ENCODE data around the gene FAM81A.
A peak's percentile ranks its signal among the peaks of the same experiment; 100 is the strongest.

Gene FAM81A

GRCh38 chr15:59558851-59559250, 120.9 kb downstream of the FAM81A start:
- DNase-seq (ENCODE audit: insufficient read length, low spot score) (no peak), FAIRE-seq (no peak)
- TF ChIP-seq POLR2A (IDR thresholded peaks at IDR 0.05; ENCODE audit: low read depth, low read length) (no peak), SPI1 (IDR thresholded peaks at IDR 0.05; ENCODE audit: low read depth, low read length) (no peak), PAX5 (IDR thresholded peaks at IDR 0.05; ENCODE audit: insufficient read depth, low read length, severe bottlenecking) (no peak), POLR2AphosphoS5 (IDR thresholded peaks at IDR 0.05; ENCODE audit: low read depth, low read length) (no peak), POU2F2 (IDR thresholded peaks at IDR 0.05; ENCODE audit: low read depth, low read length) (no peak)

- FAIRE-seq (no peak), DNase-seq (ENCODE audit: insufficient read length, low spot score) (no peak)
- no peak for TF ChIP-seq POU2F2 (IDR thresholded peaks at IDR 0.05; ENCODE audit: low read depth, low read length)
- no peak for TF ChIP-seq POLR2A (IDR thresholded peaks at IDR 0.05; ENCODE audit: low read depth, low read length)
- no peak for TF ChIP-seq POLR2AphosphoS5 (IDR thresholded peaks at IDR 0.05; ENCODE audit: low read depth, low read length)
Measured at GRCh38 chr15:59561547-59561946, 123.6 kb downstream of the FAM81A start.

- no peak for TF ChIP-seq POLR2AphosphoS5 (IDR thresholded peaks at IDR 0.05; ENCODE audit: low read depth, low read length)
- DNase-seq (ENCODE audit: insufficient read length, low spot score): no peak
- no peak for FAIRE-seq
Measured at GRCh38 chr15:59562448-59563186, 124.6 kb downstream of the FAM81A start.

- TF ChIP-seq SPI1 (IDR thresholded peaks at IDR 0.05; ENCODE audit: low read depth, low read length) (no peak), POLR2A (IDR thresholded peaks at IDR 0.05; ENCODE audit: low read depth, low read length) (no peak), TAF1 (IDR thresholded peaks at IDR 0.05; ENCODE audit: low read depth, low read length) (no peak), POU2F2 (IDR thresholded peaks at IDR 0.05; ENCODE audit: low read depth, low read length) (no peak), PAX5 (IDR thresholded peaks at IDR 0.05; ENCODE audit: insufficient read depth, low read length, severe bottlenecking) (no peak), POLR2AphosphoS5 (IDR thresholded peaks at IDR 0.05; ENCODE audit: low read depth, low read length) (no peak)
- DNase-seq (ENCODE audit: insufficient read length, low spot score) (no peak), FAIRE-seq (no peak)
Measured at GRCh38 chr15:59565299-59565698, 127.3 kb downstream of the FAM81A start.

GRCh38 chr15:59567324-59567723, 129.3 kb downstream of the FAM81A start:
- no peak for TF ChIP-seq SPI1 (IDR thresholded peaks at IDR 0.05; ENCODE audit: low read depth, low read length)
- TF ChIP-seq POU2F2 (IDR thresholded peaks at IDR 0.05; ENCODE audit: low read depth, low read length): no peak
- no peak for TF ChIP-seq POLR2A (IDR thresholded peaks at IDR 0.05; ENCODE audit: low read depth, low read length)
- no peak for TF ChIP-seq POLR2AphosphoS5 (IDR thresholded peaks at IDR 0.05; ENCODE audit: low read depth, low read length)
- TF ChIP-seq PAX5 (IDR thresholded peaks at IDR 0.05; ENCODE audit: insufficient read depth, low read length, severe bottlenecking): no peak
- TF ChIP-seq TAF1 (IDR thresholded peaks at IDR 0.05; ENCODE audit: low read depth, low read length): no peak
- FAIRE-seq: no peak
- DNase-seq (ENCODE audit: insufficient read length, low spot score): no peak

GRCh38 chr15:59569477-59569876, 131.5 kb downstream of the FAM81A start:
- DNase-seq (ENCODE audit: insufficient read length, low spot score): no peak
- FAIRE-seq: peak; percentile 52
- no peak for TF ChIP-seq POU2F2 (IDR thresholded peaks at IDR 0.05; ENCODE audit: low read depth, low read length)
- 0 out of 2 replicates have a peak, but pooled peaks have one; percentile 24 for TF ChIP-seq SPI1 (IDR thresholded peaks at IDR 0.05; ENCODE audit: low read depth, low read length)
- no peak for TF ChIP-seq POLR2A (IDR thresholded peaks at IDR 0.05; ENCODE audit: low read depth, low read length)

GRCh38 chr15:59570315-59570714, 132.3 kb downstream of the FAM81A start:
- FAIRE-seq (no peak), DNase-seq (ENCODE audit: insufficient read length, low spot score) (no peak)

GRCh38 chr15:59571606-59572005, 133.6 kb downstream of the FAM81A start:
- FAIRE-seq: no peak
- DNase-seq (ENCODE audit: insufficient read length, low spot score): no peak
- TF ChIP-seq POU2F2 (IDR thresholded peaks at IDR 0.05; ENCODE audit: low read depth, low read length) (no peak), PAX5 (IDR thresholded peaks at IDR 0.05; ENCODE audit: insufficient read depth, low read length, severe bottlenecking) (no peak), TAF1 (IDR thresholded peaks at IDR 0.05; ENCODE audit: low read depth, low read length) (no peak), POLR2A (IDR thresholded peaks at IDR 0.05; ENCODE audit: low read depth, low read length) (no peak), SPI1 (IDR thresholded peaks at IDR 0.05; ENCODE audit: low read depth, low read length) (no peak), POLR2AphosphoS5 (IDR thresholded peaks at IDR 0.05; ENCODE audit: low read depth, low read length) (no peak)

More at GRCh38 chr15:59570315-59570714, 132.3 kb downstream of the FAM81A start:
- TF ChIP-seq POLR2A (IDR thresholded peaks at IDR 0.05; ENCODE audit: low read depth, low read length) (no peak), POLR2AphosphoS5 (IDR thresholded peaks at IDR 0.05; ENCODE audit: low read depth, low read length) (no peak), POU2F2 (IDR thresholded peaks at IDR 0.05; ENCODE audit: low read depth, low read length) (no peak), PAX5 (IDR thresholded peaks at IDR 0.05; ENCODE audit: insufficient read depth, low read length, severe bottlenecking) (no peak), SPI1 (IDR thresholded peaks at IDR 0.05; ENCODE audit: low read depth, low read length) (no peak), TAF1 (IDR thresholded peaks at IDR 0.05; ENCODE audit: low read depth, low read length) (no peak)

Measured in GM12891 (cell line).